Measurements from ENCODE around the gene RNF208. TPM values are rescaled to one million over a fixed set of nuclear protein-coding genes. Genes with fewer than 3 reads are reported as not detected.

Gene RNF208
- total RNA-seq, 3 donors from 2014 or later (not counting 1 experiment from before 2014, with no cell fraction given), result 0.82 to 1.6 (median 0.93) TPM

DNA sequence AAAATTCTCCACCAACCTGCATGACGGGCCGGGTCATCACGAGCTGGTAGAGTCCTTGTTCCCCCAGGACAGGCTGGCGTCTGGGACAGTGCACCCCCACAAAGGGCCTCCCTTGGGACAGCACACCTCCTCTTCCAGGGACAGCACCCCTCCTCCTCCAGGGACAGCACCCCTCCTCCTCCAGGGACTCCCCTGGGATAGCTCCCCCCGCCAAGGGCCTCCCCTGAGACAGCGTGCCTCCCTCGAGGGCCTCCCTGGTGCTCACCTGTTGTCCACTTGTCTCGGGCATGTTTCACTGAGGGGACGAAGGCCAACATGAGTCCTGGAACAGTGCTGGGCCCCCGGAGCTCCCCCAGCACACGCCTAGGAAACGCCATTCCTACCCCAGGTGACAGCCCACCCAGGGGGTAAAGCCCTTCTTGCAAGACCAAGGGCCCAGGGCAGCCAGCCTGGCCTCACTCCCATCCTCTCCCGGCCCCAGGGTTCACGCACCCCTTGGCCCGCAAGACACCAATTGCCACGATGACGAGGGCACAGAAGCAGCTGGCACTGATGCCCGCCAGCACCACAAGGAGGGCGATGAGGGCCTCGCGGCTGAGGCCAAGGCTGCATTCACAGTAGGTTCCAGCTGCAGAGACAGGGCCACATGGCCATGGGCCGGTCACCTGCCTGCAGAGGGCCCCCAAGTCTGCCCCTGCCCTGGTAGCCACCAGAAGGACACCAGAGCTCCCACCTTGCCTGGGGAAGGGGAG is 50.7 kb downstream of the RNF208 start:
- 76% methylated on average over 22 of the region's 22 CpGs for WGBS (ENCODE audit: insufficient coverage)
- H3K36me3 Mint-ChIP-seq, result no peaks in the 10 kb centered on the region
- ATAC-seq (no peak), DNase-seq (no peak)
- no peak overlapping the region for H3K27ac Mint-ChIP-seq
- TF ChIP-seq, protein P1, sequence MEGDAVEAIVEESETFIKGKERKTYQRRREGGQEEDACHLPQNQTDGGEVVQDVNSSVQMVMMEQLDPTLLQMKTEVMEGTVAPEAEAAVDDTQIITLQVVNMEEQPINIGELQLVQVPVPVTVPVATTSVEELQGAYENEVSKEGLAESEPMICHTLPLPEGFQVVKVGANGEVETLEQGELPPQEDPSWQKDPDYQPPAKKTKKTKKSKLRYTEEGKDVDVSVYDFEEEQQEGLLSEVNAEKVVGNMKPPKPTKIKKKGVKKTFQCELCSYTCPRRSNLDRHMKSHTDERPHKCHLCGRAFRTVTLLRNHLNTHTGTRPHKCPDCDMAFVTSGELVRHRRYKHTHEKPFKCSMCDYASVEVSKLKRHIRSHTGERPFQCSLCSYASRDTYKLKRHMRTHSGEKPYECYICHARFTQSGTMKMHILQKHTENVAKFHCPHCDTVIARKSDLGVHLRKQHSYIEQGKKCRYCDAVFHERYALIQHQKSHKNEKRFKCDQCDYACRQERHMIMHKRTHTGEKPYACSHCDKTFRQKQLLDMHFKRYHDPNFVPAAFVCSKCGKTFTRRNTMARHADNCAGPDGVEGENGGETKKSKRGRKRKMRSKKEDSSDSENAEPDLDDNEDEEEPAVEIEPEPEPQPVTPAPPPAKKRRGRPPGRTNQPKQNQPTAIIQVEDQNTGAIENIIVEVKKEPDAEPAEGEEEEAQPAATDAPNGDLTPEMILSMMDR (IDR thresholded peaks at IDR 0.05), result no peak
- H3K36me3 ChIP-seq (ENCODE audit: control insufficient read depth, insufficient read depth, low read length), result no peaks in the 10 kb centered on the region
- H3K9me3 Mint-ChIP-seq, result no peaks in the 10 kb centered on the region
- H3K9me3 ChIP-seq (ENCODE audit: control insufficient read depth, insufficient read depth, low read length), result no peaks in the 10 kb centered on the region
- H3K27me3 Mint-ChIP-seq (ENCODE audit: low read depth in 2 of 2), result peaks cover 0 to 14% of the 10 kb centered on the region in 2 donors
- H3K4me1 ChIP-seq (ENCODE audit: control insufficient read depth, insufficient read depth, low read length), result peaks cover 4% of the 10 kb centered on the region
- intact Hi-C loops (cut with micrococcal nuclease), result no loop called here
- no peaks in the 10 kb centered on the region for H3K4me1 Mint-ChIP-seq
- H3K27me3 ChIP-seq (ENCODE audit: control insufficient read depth, insufficient read depth, low read length), result peaks cover 28% of the 10 kb centered on the region
- no peak overlapping the region for H3K4me3 Mint-ChIP-seq
- H3K27ac ChIP-seq (ENCODE audit: low read length), result no peak overlapping the region
- H3K4me3 ChIP-seq (ENCODE audit: low read length), result no peak overlapping the region

DNA sequence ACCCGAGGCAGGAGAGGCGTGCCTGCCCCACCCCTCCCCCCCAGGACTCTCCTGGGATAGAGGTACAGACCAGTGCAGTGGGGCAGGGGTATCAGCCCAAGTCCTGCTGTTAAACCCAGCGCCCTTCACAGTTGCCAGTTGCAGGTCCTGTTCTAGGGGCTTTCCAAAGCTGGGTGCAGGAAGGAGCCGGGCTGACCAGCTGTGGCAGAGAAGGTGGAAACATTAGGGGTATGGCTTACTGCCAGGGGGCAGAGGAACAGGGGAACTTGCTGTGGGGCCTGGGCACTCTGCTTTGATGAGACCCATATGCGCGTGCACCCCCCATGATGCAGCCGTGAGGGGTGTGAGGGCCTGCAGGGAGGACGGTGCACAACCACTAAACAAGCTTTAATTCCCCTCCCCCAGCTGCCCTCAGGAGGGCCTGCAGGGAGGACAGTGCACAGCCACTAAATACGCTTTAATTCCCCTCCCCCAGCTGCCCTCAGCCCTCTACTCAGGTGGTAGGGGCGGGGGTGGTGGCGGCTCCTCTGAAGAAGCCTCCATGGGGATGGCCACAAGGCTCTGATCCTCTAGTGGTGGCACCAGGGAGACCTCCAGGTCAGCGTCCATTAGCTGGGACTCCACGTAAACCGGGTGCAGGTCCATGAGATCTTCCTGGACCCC is 51.4 kb downstream of the RNF208 start:
- Histone ChIP-seq H3K27me3 (ENCODE audit: control insufficient read depth, insufficient read depth, low read length) (peaks cover 35% of the 10 kb centered on the region), H3K9me3 (ENCODE audit: control insufficient read depth, insufficient read depth, low read length) (no peaks in the 10 kb centered on the region), H3K36me3 (ENCODE audit: control insufficient read depth, insufficient read depth, low read length) (no peaks in the 10 kb centered on the region), H3K27ac (ENCODE audit: low read length) (no peak overlapping the region), H3K4me1 (ENCODE audit: control insufficient read depth, insufficient read depth, low read length) (peaks cover 4% of the 10 kb centered on the region), H3K4me3 (ENCODE audit: low read length) (no peak overlapping the region)
- Mint-ChIP-seq H3K4me1 (no peaks in the 10 kb centered on the region), H3K27me3 (ENCODE audit: low read depth in 2 of 2) (peaks cover 0 to 18% of the 10 kb centered on the region in 2 donors), H3K36me3 (no peaks in the 10 kb centered on the region), H3K27ac (no peak overlapping the region), H3K9me3 (no peaks in the 10 kb centered on the region), H3K4me3 (no peak overlapping the region)
- 56% methylated on average over 13 of the region's 14 CpGs for WGBS (ENCODE audit: insufficient coverage)
- intact Hi-C loops (cut with micrococcal nuclease), result no loop called here
- no peak for ATAC-seq
- DNase-seq, result no peak
- TF ChIP-seq, protein P1 (IDR thresholded peaks at IDR 0.05), result no peak

Other genes starting within 250 kb of the RNF208 start
- gene PTGDS, start 244.7 kb downstream of the RNF208 start, total RNA-seq, result 100 to 1,000 TPM; 157 to 361 (median 296) TPM
- 1 to 10 TPM; 4.9 to 8.4 (median 8.2) TPM for gene LCNL1, start 239.2 kb downstream of the RNF208 start, total RNA-seq
- 100 to 1,000 TPM; 161 to 188 (median 161) TPM for gene PAXX, start 229.8 kb downstream of the RNF208 start, total RNA-seq
- 100 to 1,000 TPM; 144 to 286 (median 161) TPM for gene CLIC3, start 225.7 kb downstream of the RNF208 start, total RNA-seq
- 100 to 1,000 TPM; 356 to 416 (median 357) TPM for gene ABCA2, start 194.0 kb downstream of the RNF208 start, total RNA-seq
- 1 to 10 TPM in 2 of 3 donors, under 1 TPM in 1; 0.99 to 5.1 (median 3.9) TPM for gene FUT7, start 190.2 kb downstream of the RNF208 start, total RNA-seq
- 1 to 10 TPM in 2 of 3 donors, under 1 TPM in 1; 0.87 to 5.6 (median 3.4) TPM for gene NPDC1, start 176.1 kb downstream of the RNF208 start, total RNA-seq
- not detected for gene ENTPD2, start 168.2 kb downstream of the RNF208 start, total RNA-seq
- gene SAPCD2, start 151.7 kb downstream of the RNF208 start, total RNA-seq, result 1 to 10 TPM in 2 of 3 donors, under 1 TPM in 1; 0.59 to 2.6 (median 1.0) TPM
- gene UAP1L1, start 144.7 kb downstream of the RNF208 start, total RNA-seq, result 10 to 100 TPM; 10.5 to 25.8 (median 19.3) TPM
- 10 to 100 TPM; 75.1 to 99.4 (median 80.4) TPM for gene MAN1B1, start 135.3 kb downstream of the RNF208 start, total RNA-seq
- gene DPP7, start 107.5 kb downstream of the RNF208 start, total RNA-seq, result 100 to 1,000 TPM; 233 to 264 (median 251) TPM
- gene GRIN1, start 83.1 kb downstream of the RNF208 start, total RNA-seq, result not detected
- gene LRRC26, start 52.2 kb downstream of the RNF208 start, total RNA-seq, result not detected
- gene TMEM210, start 50.2 kb downstream of the RNF208 start, total RNA-seq, result not detected
- 100 to 1,000 TPM; 146 to 172 (median 171) TPM for gene ANAPC2, start 33.7 kb downstream of the RNF208 start, total RNA-seq
- gene SSNA1, start 33.6 kb downstream of the RNF208 start, total RNA-seq, result 10 to 100 TPM; 45.1 to 53.5 (median 52.2) TPM
- gene TPRN, start 21.5 kb downstream of the RNF208 start, total RNA-seq, result 10 to 100 TPM in 1 of 3 donors, 1 to 10 TPM in 2; 8.2 to 10.6 (median 8.4) TPM
- 10 to 100 TPM; 22.1 to 30.5 (median 27.1) TPM for gene TMEM203, start 16.6 kb downstream of the RNF208 start, total RNA-seq
- gene NDOR1, start 16.5 kb downstream of the RNF208 start, total RNA-seq, result 10 to 100 TPM; 31.1 to 36.0 (median 31.9) TPM
- gene CYSRT1, start 2.9 kb upstream of the RNF208 start, total RNA-seq, result under 1 TPM in 1 of 3 donors, not detected in 2; 0.38 TPM
- not detected for gene RNF224, start 5.3 kb upstream of the RNF208 start, total RNA-seq
- not detected for gene SLC34A3, start 8.7 kb upstream of the RNF208 start, total RNA-seq
- gene TUBB4B, start 19.0 kb upstream of the RNF208 start, total RNA-seq, result 100 to 1,000 TPM in 1 of 3 donors, 10 to 100 TPM in 2; 84.4 to 121 (median 93.9) TPM
- not detected for gene STPG3, start 29.0 kb upstream of the RNF208 start, total RNA-seq
- 10 to 100 TPM; 42.9 to 53.8 (median 52.6) TPM for gene NELFB, start 33.1 kb upstream of the RNF208 start, total RNA-seq
- gene TOR4A, start 55.5 kb upstream of the RNF208 start, total RNA-seq, result 10 to 100 TPM; 16.3 to 24.6 (median 19.2) TPM
- 1 to 10 TPM in 2 of 3 donors, under 1 TPM in 1; 0.88 to 2.3 (median 1.2) TPM for gene NRARP, start 80.0 kb upstream of the RNF208 start, total RNA-seq
- gene EXD3, start 200.9 kb upstream of the RNF208 start, total RNA-seq, result 10 to 100 TPM; 28.0 to 35.3 (median 29.6) TPM
- 1 to 10 TPM; 4.7 to 10.0 (median 7.7) TPM for gene NOXA1, start 201.2 kb upstream of the RNF208 start, total RNA-seq
- gene ENTPD8, start 219.1 kb upstream of the RNF208 start, total RNA-seq, result not detected
- 100 to 1,000 TPM in 1 of 3 donors, 10 to 100 TPM in 2; 78.1 to 111 (median 87.8) TPM for gene NSMF, start 237.1 kb upstream of the RNF208 start, total RNA-seq